HCT116 (cell line): Measurements from ENCODE around the gene CDH23. TPM values are rescaled to one million over a fixed set of nuclear protein-coding genes. Genes with fewer than 3 reads are reported as not detected.

Experiments used
- ATAC-seq: fragments of 200-7000 bp; cut with Tn5 transposase; 2 replicates; pipeline ENCODE4 v1.9.1; 2020; ENCODE audit warnings: mild to moderate bottlenecking, moderate library complexity
- BruUV-seq: library from RNA; stranded (reverse); fragments of 400-500 nt; replicated peaks from 2 replicates; lab custom pipeline; 2021; lab: Mats Ljungman, UMichigan
- CTCF ChIA-PET: fragments of 300-600 bp; sonication (Branson Sonifier 250); formaldehyde crosslinking; loops from one replicate; lab custom pipeline; 2021; ENCODE audit warnings: antibody characterized with exemption; lab: Charles Lee
- POLR2A ChIA-PET: fragments of 300-600, 350-600 bp; sonication (Branson Sonifier 250); formaldehyde crosslinking; loops from one replicate; lab custom pipeline; 2021; ENCODE audit warnings: antibody characterized with exemption; lab: Charles Lee
- RAD21 ChIA-PET, 2 experiments: fragments of 300-600 bp; sonication (Branson Sonifier 250); formaldehyde crosslinking; loops; one replicate each; lab custom pipeline; 2023; ENCODE audit warnings: low total read pairs in 2 of 2; ENCODE audit not compliant: uncharacterized antibody in 2 of 2, unreplicated experiment in 2 of 2, low non-redundant PET in 1 of 2; lab: Charles Lee
- DNase-seq: peaks from one replicate; pipeline ENCODE4 v3.0.0-alpha.2; 2010; ENCODE audit warnings: low read depth, low spot score
- H2AFZ ChIP-seq: fragments of 200-600 bp; shearing (Covaris generic), sonication (generic); 2 replicates; pipeline ENCODE4 v1.6.1; 2017; ENCODE audit warnings: low read depth, mixed run types, mixed read lengths, antibody characterized with exemption, low read length; ENCODE audit not compliant: poor library complexity, severe bottlenecking
- H3K27ac ChIP-seq: 2 replicates; pipeline ENCODE4 v1.5.1; 2012; ENCODE audit warnings: low read depth, low read length
- H3K27me3 ChIP-seq: fragments of 200-600 bp; sonication (generic); 2 replicates; pipeline ENCODE4 v1.6.1; 2016; ENCODE audit warnings: mixed run types, low read length, mixed read lengths; ENCODE audit not compliant: insufficient read depth
- H3K36me3 ChIP-seq, 2 experiments: fragments of 200-500 bp in 1 of 2; fragments of 200-600 bp in 1 of 2; sonication (Bioruptor generic) in 1 of 2; sonication (generic) in 1 of 2; 2 replicates each; pipeline versions ENCODE4 v1.5.1 to v1.6.1; 2014 to 2016; ENCODE audit warnings: low read length in 2 of 2, inconsistent platforms in 1 of 2, mixed read lengths in 1 of 2, mixed run types in 1 of 2; ENCODE audit not compliant: insufficient read depth in 2 of 2, control insufficient read depth in 1 of 2
- H3K4me1 ChIP-seq, 2 experiments: fragments of 200-600 bp in 1 of 2; sonication (generic) in 1 of 2; 2 replicates each; pipeline versions ENCODE4 v1.5.1 to v1.6.1; 2012 to 2017; ENCODE audit warnings: low read length in 2 of 2, inconsistent platforms in 1 of 2, mild to moderate bottlenecking in 1 of 2, mixed read lengths in 1 of 2, mixed run types in 1 of 2, moderate library complexity in 1 of 2; ENCODE audit not compliant: insufficient read depth in 2 of 2, control insufficient read depth in 1 of 2
- H3K4me2 ChIP-seq: fragments of 200-600 bp; sonication (generic); 2 replicates; pipeline ENCODE4 v1.6.1; 2017; ENCODE audit warnings: mixed run types, low read length, mixed read lengths
- H3K4me3 ChIP-seq, 2 experiments: fragments of 200-600 bp in 1 of 2; sonication (generic) in 1 of 2; replicated peaks in 1 of 2; 2 replicates each; pipeline ENCODE4 v1.5.1; 2011 to 2016; ENCODE audit warnings: low read length in 2 of 2, control low read depth in 1 of 2, low read depth in 1 of 2, mild to moderate bottlenecking in 1 of 2, mixed read lengths in 1 of 2, mixed run types in 1 of 2
- H3K79me2 ChIP-seq: fragments of 200-600 bp; sonication (generic); 2 replicates; pipeline ENCODE4 v1.6.1; 2017; ENCODE audit warnings: mild to moderate bottlenecking, mixed run types, low read length, moderate library complexity, mixed read lengths; ENCODE audit not compliant: insufficient read depth
- H3K9ac ChIP-seq: fragments of 200-600 bp; sonication (generic); 2 replicates; pipeline ENCODE4 v1.6.1; 2016; ENCODE audit warnings: low read length, mixed read lengths
- H3K9me2 ChIP-seq: fragments of 200-600 bp; sonication (generic), shearing (Covaris generic); 2 replicates; pipeline ENCODE4 v1.6.1; 2017; ENCODE audit warnings: mixed run types, mild to moderate bottlenecking, moderate library complexity; ENCODE audit not compliant: insufficient read depth
- H3K9me3 ChIP-seq, 2 experiments: fragments of 200-500 bp in 1 of 2; fragments of 200-600 bp in 1 of 2; sonication (Bioruptor generic) in 1 of 2; sonication (generic) in 1 of 2; 2 replicates each; pipeline ENCODE4 v1.6.1; 2014 to 2017; ENCODE audit warnings: low read length in 2 of 2, mixed read lengths in 2 of 2, inconsistent platforms in 1 of 2, low read depth in 1 of 2, mild to moderate bottlenecking in 1 of 2, mixed run types in 1 of 2, moderate library complexity in 1 of 2; ENCODE audit not compliant: control insufficient read depth in 1 of 2, insufficient read depth in 1 of 2
- H4K20me1 ChIP-seq: fragments of 200-600 bp; sonication (generic), shearing (Covaris generic); 2 replicates; pipeline ENCODE4 v1.6.1; 2017; ENCODE audit warnings: mixed run types, mild to moderate bottlenecking, moderate library complexity; ENCODE audit not compliant: insufficient read depth
- CBX3 ChIP-seq: IDR thresholded peaks from 2 replicates; pipeline ENCODE4 v1.6.1; 2012; ENCODE audit warnings: low read depth
- CEBPB ChIP-seq: IDR thresholded peaks from 2 replicates; pipeline ENCODE4 v1.6.1; 2012; ENCODE audit warnings: low read depth
- ELF1 ChIP-seq: IDR thresholded peaks from 2 replicates; pipeline ENCODE4 v1.6.1; 2012; ENCODE audit warnings: low read depth, borderline replicate concordance
- POLR2A ChIP-seq: IDR thresholded peaks from 2 replicates; pipeline ENCODE4 v1.7.0; 2011; ENCODE audit warnings: borderline replicate concordance; ENCODE audit not compliant: insufficient read depth, insufficient read length; ENCODE audit errors: extremely low read depth
- POLR2AphosphoS5 ChIP-seq: IDR thresholded peaks from 2 replicates; pipeline ENCODE4 v1.6.1; 2011; ENCODE audit warnings: mild to moderate bottlenecking, low read depth, low read length, moderate library complexity
- SIN3A ChIP-seq: IDR thresholded peaks from 2 replicates; pipeline ENCODE4 v1.6.1; 2012; ENCODE audit warnings: low read depth
- TCF7L2 ChIP-seq: IDR thresholded peaks from 2 replicates; pipeline ENCODE4 v1.7.0; 2011; ENCODE audit warnings: borderline replicate concordance, inconsistent platforms; ENCODE audit not compliant: insufficient read depth, insufficient read length; ENCODE audit errors: extremely low read depth
- YY1 ChIP-seq: IDR thresholded peaks from 2 replicates; pipeline ENCODE4 v1.6.1; 2011; ENCODE audit warnings: low read length, low read depth, moderate library complexity, mild to moderate bottlenecking; ENCODE audit not compliant: insufficient replicate concordance; ENCODE audit errors: extremely low read depth
- ZFX ChIP-seq: fragments of 450-650 bp; IDR thresholded peaks from 2 replicates; pipeline ENCODE4 v1.6.1; 2017
- ZNF274 ChIP-seq: fragments of 200-500 bp; sonication (Bioruptor generic); IDR thresholded peaks from 2 replicates; pipeline ENCODE4 v1.6.1; 2014; ENCODE audit warnings: mild to moderate bottlenecking, low read depth, low read length, inconsistent platforms
- intact Hi-C: fragments of 100-400 bp; cut with micrococcal nuclease; formaldehyde crosslinking; loops from 2 replicates; pipeline ENCODE4 v1.10.0; 2022
- total RNA-seq: library from RNA; stranded (reverse); gene quantifications from one replicate; pipeline ENCODE4 v1.2.1, GENCODE V29; 2021; ENCODE audit not compliant: unreplicated experiment

The CDH23 gene
- total RNA-seq, 1 experiment from 2014 or later: not detected

DNA sequence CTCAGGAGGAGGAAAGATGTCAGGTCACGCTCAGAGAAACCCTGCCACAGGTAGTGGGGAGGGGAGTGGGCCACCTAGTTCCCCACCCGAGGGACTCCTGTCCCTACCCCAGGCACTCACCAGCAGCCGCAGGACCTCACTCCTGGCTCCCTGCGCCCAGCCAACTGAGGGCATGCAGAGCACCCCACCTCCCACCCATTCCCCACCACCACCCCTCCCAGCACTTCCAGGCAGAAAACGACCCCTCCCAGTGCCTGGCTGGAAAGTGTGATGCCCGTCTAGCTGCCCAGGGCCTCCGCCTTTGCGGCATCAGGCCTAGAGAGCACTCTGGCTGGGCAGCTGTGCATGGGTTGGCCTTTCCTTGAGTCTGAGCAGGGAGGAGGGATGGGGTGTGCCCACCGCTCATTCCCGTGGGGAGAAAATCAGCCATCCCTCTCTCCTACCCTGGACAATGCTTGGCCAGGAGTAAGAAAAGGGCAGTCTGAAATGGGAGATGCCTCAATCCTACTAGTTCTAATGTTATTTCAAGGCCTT, 321.5 kb downstream of the CDH23 start:
- no peak for ATAC-seq
- Histone ChIP-seq H4K20me1 (no peaks in the 10 kb centered on the region), H3K4me1 (peaks cover 0 to 10% of the 10 kb centered on the region in 2 experiments; a peak in 2 of 4 replicates), H3K79me2 (no peaks in the 10 kb centered on the region), H3K9me2 (no peaks in the 10 kb centered on the region), H3K36me3 (no peaks in the 10 kb centered on the region), H2AFZ (no peak overlapping the region), H3K9me3 (no peaks in the 10 kb centered on the region), H3K9ac (no peak overlapping the region), H3K27ac (no peak overlapping the region), H3K4me2 (no peak overlapping the region), H3K4me3 (no peak overlapping the region), H3K27me3 (no peaks in the 10 kb centered on the region)
- BruUV-seq: no TSS peak
- ChIA-PET RAD21 (no interaction called here), CTCF (interaction anchor here (1.3 to 1.5 kb wide), 2 partner anchors 9 to 10 kb away, joined by 3 to 4 read pairs; no protein-coding TSS in a partner anchor), POLR2A (no interaction called here)
- no peak for TF ChIP-seq SIN3A
- no peak for TF ChIP-seq POLR2AphosphoS5
- DNase-seq: no peak
- intact Hi-C loops: no loop called here

DNA sequence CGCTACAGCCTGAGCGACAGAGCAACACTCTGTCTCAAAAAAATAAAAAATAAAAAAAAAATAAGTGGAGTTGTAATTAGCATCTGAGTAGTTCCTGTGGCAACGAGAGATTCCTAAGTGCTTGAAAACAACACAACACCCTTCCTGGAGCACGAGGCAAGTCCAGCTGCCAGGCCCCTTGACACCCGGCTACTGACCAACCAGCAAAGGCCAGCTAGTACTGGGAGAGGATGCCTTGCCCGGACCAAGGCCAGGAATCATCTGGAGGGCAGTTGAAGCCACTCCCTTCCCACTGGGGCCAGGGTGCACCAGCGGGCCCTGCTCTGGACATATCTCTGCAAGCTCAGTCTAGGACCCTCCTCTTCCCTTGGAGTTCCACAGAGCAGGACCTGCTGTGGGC, 322.3 kb downstream of the CDH23 start:
- RAD21 ChIA-PET: no interaction called here
- Histone ChIP-seq H3K79me2 (no peaks in the 10 kb centered on the region), H3K4me3 (no peak overlapping the region), H3K9ac (no peak overlapping the region), H3K36me3 (no peaks in the 10 kb centered on the region), H3K4me1 (peaks cover 0 to 3% of the 10 kb centered on the region in 2 experiments; a peak in 1 of 4 replicates), H2AFZ (no peak overlapping the region), H3K9me2 (no peaks in the 10 kb centered on the region), H4K20me1 (no peaks in the 10 kb centered on the region), H3K27ac (no peak overlapping the region), H3K9me3 (no peaks in the 10 kb centered on the region), H3K27me3 (no peaks in the 10 kb centered on the region), H3K4me2 (no peak overlapping the region)
- no peak for TF ChIP-seq POLR2A
- TF ChIP-seq CEBPB: no peak
- no peak for TF ChIP-seq ZFX
- TF ChIP-seq YY1: no peak
- no peak for TF ChIP-seq ZNF274
- TF ChIP-seq TCF7L2: no peak
- no peak for TF ChIP-seq ELF1
- TF ChIP-seq CBX3: no peak
- ATAC-seq (no peak), DNase-seq (no peak)
- POLR2A ChIA-PET: no interaction called here
- CTCF ChIA-PET: interaction anchor here (1.3 to 1.5 kb wide), 2 partner anchors 10 to 11 kb away, joined by 3 to 4 read pairs; no protein-coding TSS in a partner anchor
- intact Hi-C loops: no loop called here
- BruUV-seq: no TSS peak
